Right lobe of liver (tissue), 6 donors: ENCODE data around the gene IL1RN. TPM values are rescaled to one million over a fixed set of nuclear protein-coding genes. Genes with fewer than 3 reads are reported as not detected.

Experiments
- ATAC-seq, 4 donors: fragments of 200-7000 bp; cut with Tn5 transposase; one replicate each; pipeline ENCODE4 v1.9.1; 2020; ENCODE audit warnings: mild to moderate bottlenecking in 4 of 4, moderate library complexity in 4 of 4
- DNase-seq, 3 donors: peaks; one replicate each; pipeline ENCODE4 v3.0.0-alpha.2; 2020
- H3K27ac ChIP-seq, 3 donors: fragments of 200-600 bp; one replicate each; pipeline ENCODE4 v1.8.0; 2022
- H3K27me3 ChIP-seq, 2 donors: fragments of 200-600 bp; one replicate each; pipeline ENCODE4 v1.8.0; 2022
- H3K36me3 ChIP-seq, 4 donors: fragments of 200-600 bp; sonication (generic) in 1 of 4; one replicate each; pipeline versions ENCODE4 v1.5.1 to v1.8.0; 2017 to 2022; ENCODE audit warnings: control low read depth in 1 of 4
- H3K4me1 ChIP-seq, 4 donors: fragments of 200-600 bp; sonication (generic) in 1 of 4; one replicate each; pipeline versions ENCODE4 v1.5.1 to v1.8.0; 2017 to 2022; ENCODE audit warnings: control low read depth in 1 of 4
- H3K4me3 ChIP-seq, 3 donors: fragments of 200-600 bp; one replicate each; pipeline ENCODE4 v1.8.0; 2022
- H3K9me3 ChIP-seq, 4 donors: fragments of 200-600 bp; sonication (generic) in 1 of 4; one replicate each; pipeline versions ENCODE4 v1.5.1 to v1.8.0; 2017 to 2022; ENCODE audit warnings: control low read depth in 1 of 4
- POLR2A ChIP-seq: fragments of 450-650 bp; IDR thresholded peaks from one replicate; pipeline ENCODE4 v1.6.1; 2017; ENCODE audit warnings: antibody characterized with exemption, mild to moderate bottlenecking
- WGBS: methylation state at CpG from one replicate; pipeline ENCODE4 v1.1.6; 2018; ENCODE audit warnings: low coverage, low lambda C conversion rate; ENCODE audit not compliant: insufficient coverage; ENCODE audit errors: missing lambda C conversion rate; 5-methylcytosine and 5-hydroxymethylcytosine counted together
- intact Hi-C, 2 donors: fragments of 100-400 bp; cut with DNase I; formaldehyde crosslinking; loops; one replicate each; pipeline versions ENCODE4 v1.11.2 to v1.14.1; 2022
- total RNA-seq, 6 experiments: library from RNA; depleted of rRNA in 2 of 6; stranded (reverse); fragments of >200 nt in 2 of 6; fragmentation: NEBNext Ultra II Directional in 3 of 6; extraction: Animal tissue kit (Norgen Biotek cat#: 25700) in 3 of 6; gene quantifications; one replicate each; pipeline versions ENCODE4 v1.1.0 to v1.2.4, GENCODE V29; 2016 to 2023
- TF ChIP-seq, protein P1 (sequence below), 4 donors: fragments of 200-600 bp in 3 of 4; fragments of 450-650 bp in 1 of 4; IDR thresholded peaks; one replicate each; pipeline versions ENCODE4 v1.5.1 to v1.8.0; 2016 to 2022; ENCODE audit warnings: antibody characterized with exemption in 4 of 4, mild to moderate bottlenecking in 2 of 4
- donor health status: DM: no; HTN: yes; CAD: no.
- donor health status: DM: no; HTN: no; CAD: no.
- donor health status: DM: no; HTN: no; CAD: no.
- donor health status: DM: no; HTN: yes; CAD: no.
- donor health status: DM: no; HTN: yes; CAD: no.

The IL1RN gene
- total RNA-seq, 6 experiments from 2014 or later = 14.5 to 98.1 (median 43.9) TPM

DNA sequence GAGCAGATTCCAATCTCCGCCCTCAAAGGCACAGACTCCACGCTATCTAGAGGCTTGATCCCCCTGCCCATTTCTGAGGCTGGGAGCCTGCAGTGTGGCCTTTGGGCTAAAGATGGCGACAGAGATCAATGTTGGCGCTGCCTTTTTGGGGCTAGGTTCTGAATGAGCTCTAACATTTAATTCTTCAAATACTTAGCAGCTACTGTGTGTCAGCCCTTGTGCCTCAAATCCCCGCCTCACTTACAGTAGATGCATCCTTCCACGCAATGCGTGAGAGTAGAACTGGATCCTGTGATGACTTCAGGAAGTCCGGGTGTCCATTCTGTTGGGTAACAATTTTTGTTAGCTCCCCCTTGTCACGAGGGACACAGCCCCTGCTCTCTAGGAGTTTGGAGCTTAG is 47.3 kb upstream of the IL1RN start:
- intact Hi-C loops = loop anchor here (5.0 to 10.0 kb wide), 2 partner anchors 52 to 55 kb away; no protein-coding TSS in a partner anchor
- no peak overlapping the region for H3K4me3 ChIP-seq
- H3K4me1 ChIP-seq = peaks cover 0 to 6% (median 0%) of the 10 kb centered on the region in 4 donors
- DNase-seq (peak in 2 of 3 donors; percentile 40 to 55), ATAC-seq (peak; percentile 51 to 81 (median 74))
- H3K36me3 ChIP-seq = no peaks in the 10 kb centered on the region
- no peaks in the 10 kb centered on the region for H3K9me3 ChIP-seq
- WGBS = 33% methylated on average over 9 of the region's 9 CpGs
- no peak overlapping the region for H3K27ac ChIP-seq
- TF ChIP-seq, protein P1, sequence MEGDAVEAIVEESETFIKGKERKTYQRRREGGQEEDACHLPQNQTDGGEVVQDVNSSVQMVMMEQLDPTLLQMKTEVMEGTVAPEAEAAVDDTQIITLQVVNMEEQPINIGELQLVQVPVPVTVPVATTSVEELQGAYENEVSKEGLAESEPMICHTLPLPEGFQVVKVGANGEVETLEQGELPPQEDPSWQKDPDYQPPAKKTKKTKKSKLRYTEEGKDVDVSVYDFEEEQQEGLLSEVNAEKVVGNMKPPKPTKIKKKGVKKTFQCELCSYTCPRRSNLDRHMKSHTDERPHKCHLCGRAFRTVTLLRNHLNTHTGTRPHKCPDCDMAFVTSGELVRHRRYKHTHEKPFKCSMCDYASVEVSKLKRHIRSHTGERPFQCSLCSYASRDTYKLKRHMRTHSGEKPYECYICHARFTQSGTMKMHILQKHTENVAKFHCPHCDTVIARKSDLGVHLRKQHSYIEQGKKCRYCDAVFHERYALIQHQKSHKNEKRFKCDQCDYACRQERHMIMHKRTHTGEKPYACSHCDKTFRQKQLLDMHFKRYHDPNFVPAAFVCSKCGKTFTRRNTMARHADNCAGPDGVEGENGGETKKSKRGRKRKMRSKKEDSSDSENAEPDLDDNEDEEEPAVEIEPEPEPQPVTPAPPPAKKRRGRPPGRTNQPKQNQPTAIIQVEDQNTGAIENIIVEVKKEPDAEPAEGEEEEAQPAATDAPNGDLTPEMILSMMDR (IDR thresholded peaks at IDR 0.05) = peak; percentile 66 to 78 (median 74)
- no peak for TF ChIP-seq POLR2A
- H3K27me3 ChIP-seq = no peaks in the 10 kb centered on the region

DNA sequence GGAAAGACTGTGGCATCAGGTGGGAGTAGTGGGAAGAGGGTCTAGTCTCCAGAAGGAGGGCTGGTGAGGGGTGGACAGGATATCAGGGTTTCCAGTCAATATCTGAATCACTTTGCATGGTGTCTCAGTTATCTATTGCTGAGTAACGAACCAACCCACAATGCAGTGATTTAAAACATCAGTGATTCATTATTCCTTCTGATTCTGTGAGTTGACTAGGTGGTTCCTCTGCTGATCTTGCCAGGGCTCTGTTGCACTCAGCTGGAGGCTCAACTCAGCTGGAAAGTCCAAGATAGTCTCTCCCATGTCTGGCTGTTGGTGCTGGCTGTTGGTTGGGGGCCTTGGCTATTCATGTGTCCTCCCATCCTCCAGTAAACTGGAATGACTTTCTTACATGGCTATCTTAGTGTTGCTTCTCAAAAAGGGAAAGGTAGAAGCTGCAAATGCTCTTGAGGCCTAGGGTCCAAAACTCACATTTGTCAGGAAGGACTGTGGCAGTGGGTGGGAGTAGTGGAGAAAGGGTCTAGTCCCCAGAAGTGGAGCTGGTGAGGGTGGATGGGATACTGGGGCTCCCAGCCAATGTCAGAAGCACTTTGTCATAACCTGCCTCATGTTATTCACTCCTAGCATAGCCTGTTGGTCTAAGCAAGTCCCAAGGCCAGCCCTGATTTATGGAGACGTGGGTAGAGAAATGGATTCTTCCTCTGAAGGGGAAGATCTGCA is 45.7 kb upstream of the IL1RN start:
- TF ChIP-seq POLR2A = no peak
- TF ChIP-seq, protein P1 (IDR thresholded peaks at IDR 0.05) = no peak

DNA sequence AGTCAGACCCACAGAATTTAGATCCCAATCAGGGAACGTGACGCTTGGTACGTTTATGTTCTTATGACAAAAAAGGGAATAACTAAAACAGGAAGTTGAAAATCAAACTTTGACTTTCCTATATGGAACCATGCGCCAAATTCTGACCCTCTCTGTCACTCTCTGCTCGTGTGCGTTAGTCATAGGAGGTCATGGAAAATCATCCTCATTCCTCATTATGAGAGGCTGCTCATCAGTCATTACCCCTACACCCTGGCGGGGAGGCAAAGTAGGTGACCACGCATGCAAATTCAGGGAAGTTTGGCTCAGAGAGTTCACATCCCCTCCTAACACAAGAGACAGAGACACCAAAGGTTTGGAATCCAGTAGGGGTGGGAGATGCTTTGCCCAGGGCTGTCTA is 44.1 kb upstream of the IL1RN start:
- peaks cover 0 to 9% (median 3%) of the 10 kb centered on the region in 4 donors for H3K4me1 ChIP-seq
- WGBS = 44% methylated on average over 8 of the region's 8 CpGs
- no peak overlapping the region for H3K27ac ChIP-seq
- no peak for DNase-seq
- H3K9me3 ChIP-seq = no peaks in the 10 kb centered on the region
- H3K4me3 ChIP-seq = no peak overlapping the region
- TF ChIP-seq, protein P1 (IDR thresholded peaks at IDR 0.05) = no peak
- TF ChIP-seq POLR2A = no peak
- H3K36me3 ChIP-seq = no peaks in the 10 kb centered on the region
- no peak for ATAC-seq
- no peaks in the 10 kb centered on the region for H3K27me3 ChIP-seq
- intact Hi-C loops = loop anchor here (5.0 to 10.0 kb wide), 2 partner anchors 49 to 52 kb away; no protein-coding TSS in a partner anchor

More for the DNA sequence above, 45.7 kb upstream of the IL1RN start:
- 50% methylated on average over 2 of the region's 2 CpGs for WGBS
- Histone ChIP-seq H3K4me3 (no peak overlapping the region), H3K9me3 (no peaks in the 10 kb centered on the region), H3K27ac (no peak overlapping the region), H3K36me3 (no peaks in the 10 kb centered on the region), H3K4me1 (peaks cover 0 to 6% (median 0%) of the 10 kb centered on the region in 4 donors), H3K27me3 (no peaks in the 10 kb centered on the region)
- intact Hi-C loops = loop anchor here (5.0 to 10.0 kb wide), 2 partner anchors 51 to 53 kb away; no protein-coding TSS in a partner anchor
- DNase-seq = no peak
- ATAC-seq = no peak

DNA sequence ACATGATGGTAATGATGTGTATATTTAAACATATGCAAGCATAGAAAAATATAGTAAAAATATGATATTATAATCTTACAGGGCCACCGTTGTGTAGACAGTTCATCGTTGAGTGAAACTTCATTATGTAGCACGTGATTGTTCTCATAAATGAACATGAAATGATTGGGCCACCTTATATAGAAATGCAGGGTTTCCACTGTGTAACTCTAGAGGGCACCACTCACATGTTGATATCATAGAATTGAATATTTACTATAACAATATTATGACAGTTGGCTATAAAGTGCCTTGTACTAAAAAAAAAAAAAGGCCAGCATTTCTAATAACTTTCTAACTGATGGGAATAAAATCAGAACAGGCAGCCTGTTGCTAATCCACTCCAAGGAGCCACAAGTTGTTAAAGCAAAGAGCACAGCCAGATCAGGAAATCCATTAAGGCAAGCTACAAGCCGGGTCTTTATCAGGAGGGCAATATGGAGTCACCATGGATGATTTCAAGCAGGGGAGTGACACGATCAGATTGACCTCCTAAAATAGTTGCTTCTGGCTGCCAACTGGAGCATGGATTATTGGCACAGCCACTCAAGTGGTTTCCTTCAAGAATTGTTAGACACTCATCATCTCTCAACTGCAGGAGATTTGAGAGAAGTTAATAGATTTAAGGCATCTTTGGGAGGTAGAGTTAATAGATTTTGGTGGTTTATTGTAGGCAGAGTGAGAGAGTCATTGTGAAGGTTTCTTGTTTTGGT is 43.0 kb upstream of the IL1RN start:
- H3K36me3 ChIP-seq = no peaks in the 10 kb centered on the region
- H3K4me3 ChIP-seq = no peak overlapping the region
- peaks cover 0 to 13% (median 5%) of the 10 kb centered on the region in 4 donors for H3K4me1 ChIP-seq
- 23% methylated on average over 5 of the region's 5 CpGs for WGBS
- ATAC-seq (peak; percentile 45 to 58 (median 54)), DNase-seq (no peak)
- H3K9me3 ChIP-seq = no peaks in the 10 kb centered on the region
- no peak for TF ChIP-seq POLR2A
- TF ChIP-seq, protein P1 (IDR thresholded peaks at IDR 0.05) = peak; percentile 48 to 61 (median 55)
- no peak overlapping the region for H3K27ac ChIP-seq
- no peaks in the 10 kb centered on the region for H3K27me3 ChIP-seq
- intact Hi-C loops = loop anchor here (5.0 to 10.0 kb wide), 2 partner anchors 48 to 50 kb away; no protein-coding TSS in a partner anchor
